ENCODE results near the gene PAOX.
"Not testable (repeated sequence)": the region's sequence is repeated elsewhere in the genome, so short reads cannot be mapped to it uniquely, and the experiment has no call there.

Gene PAOX

DNA sequence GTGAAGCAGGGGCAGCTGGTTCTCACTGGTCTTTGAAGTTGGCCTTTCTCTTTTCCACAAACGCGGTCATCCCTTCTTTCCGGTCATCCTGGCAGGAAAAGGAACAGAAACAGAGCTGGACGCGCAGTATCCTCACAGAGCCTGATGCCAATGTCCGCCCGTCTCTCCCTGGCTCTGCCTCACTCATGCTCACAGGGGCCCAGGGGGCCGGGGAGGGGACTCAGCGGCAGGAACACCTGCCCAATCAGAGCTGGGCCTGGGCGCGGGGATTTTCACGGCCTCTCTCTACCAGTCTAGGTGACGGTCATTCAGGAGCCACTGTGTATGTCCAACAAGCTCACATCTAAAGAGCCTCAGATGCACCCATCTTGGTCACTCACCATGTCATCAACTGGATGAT lies 16.2 kb upstream of the PAOX start:
- no peak for DNase-seq (ENCODE audit: low read depth, low spot score)
- in situ Hi-C loops (cut with HindIII; ENCODE audit: low sequenced_read_pairs) = no loop called here
- no peak overlapping the region for H3K4me3 ChIP-seq (ENCODE audit: low read depth, low read length)
- TF ChIP-seq, protein P1, sequence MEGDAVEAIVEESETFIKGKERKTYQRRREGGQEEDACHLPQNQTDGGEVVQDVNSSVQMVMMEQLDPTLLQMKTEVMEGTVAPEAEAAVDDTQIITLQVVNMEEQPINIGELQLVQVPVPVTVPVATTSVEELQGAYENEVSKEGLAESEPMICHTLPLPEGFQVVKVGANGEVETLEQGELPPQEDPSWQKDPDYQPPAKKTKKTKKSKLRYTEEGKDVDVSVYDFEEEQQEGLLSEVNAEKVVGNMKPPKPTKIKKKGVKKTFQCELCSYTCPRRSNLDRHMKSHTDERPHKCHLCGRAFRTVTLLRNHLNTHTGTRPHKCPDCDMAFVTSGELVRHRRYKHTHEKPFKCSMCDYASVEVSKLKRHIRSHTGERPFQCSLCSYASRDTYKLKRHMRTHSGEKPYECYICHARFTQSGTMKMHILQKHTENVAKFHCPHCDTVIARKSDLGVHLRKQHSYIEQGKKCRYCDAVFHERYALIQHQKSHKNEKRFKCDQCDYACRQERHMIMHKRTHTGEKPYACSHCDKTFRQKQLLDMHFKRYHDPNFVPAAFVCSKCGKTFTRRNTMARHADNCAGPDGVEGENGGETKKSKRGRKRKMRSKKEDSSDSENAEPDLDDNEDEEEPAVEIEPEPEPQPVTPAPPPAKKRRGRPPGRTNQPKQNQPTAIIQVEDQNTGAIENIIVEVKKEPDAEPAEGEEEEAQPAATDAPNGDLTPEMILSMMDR (IDR thresholded peaks at IDR 0.05; ENCODE audit: low read depth, low read length) = no peak

DNA sequence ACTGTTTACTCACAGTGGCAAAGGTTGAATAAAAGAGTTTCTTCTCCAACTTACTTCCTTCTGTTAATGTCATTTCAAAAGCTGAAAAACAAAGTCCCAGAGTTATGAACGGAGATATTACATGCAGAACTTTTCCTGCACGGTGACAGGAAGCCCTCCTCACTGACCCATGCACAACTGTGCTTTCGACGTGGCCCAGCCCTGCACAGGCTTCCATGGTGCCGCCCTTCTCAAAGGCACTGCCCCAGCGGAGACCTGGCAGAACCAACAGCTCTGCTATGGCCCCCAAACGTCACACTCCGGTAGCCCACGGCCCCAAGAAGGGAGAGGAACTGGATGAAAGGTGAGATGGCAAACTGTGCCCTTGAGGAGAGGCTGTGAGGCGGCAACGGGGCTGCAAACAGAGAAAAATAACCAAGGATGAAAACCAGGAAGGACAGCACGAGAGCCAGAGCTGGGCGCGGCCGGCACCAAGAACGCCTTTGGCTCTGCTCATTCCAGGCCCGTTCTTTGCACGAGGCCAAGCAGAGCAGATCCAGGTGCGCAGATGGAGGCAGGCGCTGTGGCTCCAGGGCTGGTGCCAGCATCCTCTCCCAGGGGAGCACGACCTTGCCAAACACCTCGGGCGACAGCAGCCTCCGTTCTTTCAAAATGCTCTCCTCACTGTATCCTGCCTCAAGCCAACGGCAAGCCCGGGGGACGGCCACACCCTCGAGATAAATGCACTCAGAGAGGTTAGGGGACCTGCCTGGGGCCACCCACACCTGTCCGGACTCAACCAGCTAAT lies 14.2 kb upstream of the PAOX start:
- DNase-seq (ENCODE audit: low read depth, low spot score) = no peak
- in situ Hi-C loops (cut with HindIII; ENCODE audit: low sequenced_read_pairs) = no loop called here
- no peak overlapping the region for H3K4me3 ChIP-seq (ENCODE audit: low read depth, low read length)
- TF ChIP-seq, protein P1 (IDR thresholded peaks at IDR 0.05; ENCODE audit: low read depth, low read length) = no peak

DNA sequence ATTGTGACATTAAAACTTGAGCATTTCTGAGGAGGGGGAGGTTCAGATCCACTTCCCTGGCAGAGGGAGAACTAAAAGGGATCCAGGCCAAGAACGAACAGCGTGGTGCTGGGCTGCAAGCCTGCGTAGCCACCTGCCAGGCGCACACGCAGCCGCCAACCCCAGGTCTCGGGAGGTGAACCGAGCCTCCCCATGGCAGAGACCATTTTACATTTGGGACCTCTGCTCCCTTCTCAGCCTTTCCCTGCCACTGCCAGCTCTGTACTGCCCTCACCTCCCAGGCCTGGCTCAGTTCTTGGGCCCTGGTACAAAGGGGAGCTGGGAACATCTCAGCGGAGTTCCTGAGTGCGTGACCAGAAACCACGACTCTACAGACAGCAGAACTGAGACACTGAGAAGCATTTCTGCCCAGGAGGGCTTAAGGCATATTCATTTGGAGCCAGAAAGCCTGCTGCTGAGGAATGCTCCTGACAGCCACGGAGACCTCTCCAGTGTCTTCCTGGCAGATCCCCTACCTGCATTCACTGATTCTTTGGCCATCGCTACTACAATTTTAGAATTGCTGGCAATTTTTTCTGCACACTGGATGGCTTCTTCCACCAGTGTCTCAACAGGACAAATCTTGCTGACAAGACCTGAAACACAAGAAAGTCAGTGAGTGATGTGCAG lies 13.5 kb upstream of the PAOX start:
- H3K4me3 ChIP-seq (ENCODE audit: low read depth, low read length) = no peak overlapping the region
- no peak for DNase-seq (ENCODE audit: low read depth, low spot score)
- TF ChIP-seq, protein P1 (IDR thresholded peaks at IDR 0.05; ENCODE audit: low read depth, low read length) = no peak
- in situ Hi-C loops (cut with HindIII; ENCODE audit: low sequenced_read_pairs) = no loop called here

DNA sequence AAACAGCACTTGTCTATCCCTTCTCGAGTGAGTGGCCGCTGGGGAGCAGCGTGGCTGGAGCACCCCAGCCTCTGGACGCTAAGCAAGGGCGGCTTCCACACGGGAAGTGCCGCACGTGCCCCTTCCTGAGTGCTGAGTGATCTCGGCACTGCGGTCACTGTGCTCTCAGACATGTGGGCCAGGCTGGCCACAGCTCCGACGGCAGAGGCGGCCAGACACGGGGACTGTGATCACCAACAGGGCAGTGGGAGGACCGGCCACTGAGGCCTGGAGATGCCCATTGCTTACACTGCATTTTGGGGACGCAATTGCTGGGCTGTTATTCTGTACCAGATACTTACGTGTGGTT lies 13.0 kb upstream of the PAOX start:
- TF ChIP-seq, protein P1 (IDR thresholded peaks at IDR 0.05; ENCODE audit: low read depth, low read length) = no peak
- in situ Hi-C loops (cut with HindIII; ENCODE audit: low sequenced_read_pairs) = no loop called here
- no peak for DNase-seq (ENCODE audit: low read depth, low spot score)
- no peak overlapping the region for H3K4me3 ChIP-seq (ENCODE audit: low read depth, low read length)

DNA sequence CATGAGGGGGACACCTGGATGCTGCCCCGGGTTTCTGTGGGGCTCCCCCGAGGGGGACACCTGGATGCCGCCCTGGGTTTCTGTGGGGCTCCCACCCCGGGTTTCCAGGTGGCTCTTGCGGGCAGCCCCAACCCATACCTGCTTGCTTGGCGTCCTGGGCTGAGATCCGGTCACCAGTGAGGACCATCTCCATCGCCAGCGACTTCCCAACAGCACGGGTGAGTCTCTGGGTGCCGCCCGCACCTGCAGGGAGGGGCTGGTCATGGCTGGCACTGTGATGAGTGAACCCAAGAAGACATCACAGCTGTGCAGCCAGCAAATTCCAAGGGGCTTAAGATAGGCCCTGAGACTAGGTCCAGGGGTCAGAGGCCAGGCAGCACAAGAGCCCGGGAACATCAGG lies 12.3 kb upstream of the PAOX start:
- DNase-seq (ENCODE audit: low read depth, low spot score) = no peak
- TF ChIP-seq, protein P1 (IDR thresholded peaks at IDR 0.05; ENCODE audit: low read depth, low read length) = no peak
- no peak overlapping the region for H3K4me3 ChIP-seq (ENCODE audit: low read depth, low read length)
- in situ Hi-C loops (cut with HindIII; ENCODE audit: low sequenced_read_pairs) = no loop called here

DNA sequence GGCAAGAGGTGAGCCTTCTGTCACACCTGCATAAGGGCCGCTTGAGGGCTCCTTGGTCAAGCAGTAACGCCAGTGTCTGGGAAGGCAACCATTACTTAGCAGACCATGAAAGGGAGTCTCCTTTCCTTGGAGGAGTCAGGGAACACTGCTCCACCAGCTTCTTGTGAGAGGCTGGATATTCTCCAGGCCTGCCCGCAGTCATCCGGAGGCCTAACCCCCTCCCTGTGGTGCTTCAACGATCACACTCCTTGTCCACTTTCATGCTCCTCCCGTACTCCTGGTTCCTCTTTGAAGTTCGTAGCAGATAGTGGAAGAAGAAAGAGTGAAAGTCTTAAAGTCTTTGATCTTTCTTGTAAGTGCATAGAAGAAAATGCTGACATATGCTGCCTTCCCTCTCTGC lies 11.6 kb upstream of the PAOX start:
- in situ Hi-C loops (cut with HindIII; ENCODE audit: low sequenced_read_pairs); DNase-seq (ENCODE audit: low read depth, low spot score); H3K4me3 ChIP-seq (ENCODE audit: low read depth, low read length): not testable (repeated sequence)

DNA sequence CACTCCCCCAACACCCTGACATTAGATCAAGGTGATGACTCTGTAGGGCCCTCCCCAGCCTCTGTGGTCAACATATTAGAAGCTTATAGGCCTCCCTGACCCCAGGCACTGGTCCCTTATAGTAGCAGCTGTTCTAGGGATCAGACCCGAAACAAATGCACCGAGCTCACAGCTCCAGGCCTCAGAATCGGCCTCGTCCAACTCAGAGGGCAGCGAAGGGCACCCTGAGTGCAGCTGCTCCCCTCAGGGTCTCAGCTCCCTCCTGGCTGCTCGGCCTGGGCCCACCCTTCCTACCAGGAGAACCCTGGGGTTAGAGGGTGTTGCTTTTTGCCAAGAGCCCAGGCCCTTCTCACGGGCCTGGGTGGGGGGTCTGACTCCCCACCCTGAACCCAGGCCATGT lies 10.9 kb upstream of the PAOX start:
- no peak for DNase-seq (ENCODE audit: low read depth, low spot score)
- H3K4me3 ChIP-seq (ENCODE audit: low read depth, low read length) = no peak overlapping the region
- TF ChIP-seq, protein P1 (IDR thresholded peaks at IDR 0.05; ENCODE audit: low read depth, low read length) = no peak
- in situ Hi-C loops (cut with HindIII; ENCODE audit: low sequenced_read_pairs) = no loop called here

Measured in astrocyte of the spinal cord (primary cell).